BLaER1 treated with 17β-estradiol and CSF1 and Interleukin-3, amounts not matched to agents 10 nM and 100 nM (cell line): ENCODE results near the gene FKRP.

ENCODE experiments used
- H3K27ac ChIP-seq, 11 experiments: shearing (Covaris generic); formaldehyde crosslinking; 2 replicates each; pipeline ENCODE4 v1.8.1; 2022
- H3K27me3 ChIP-seq, 11 experiments: shearing (Covaris generic); formaldehyde crosslinking; 2 replicates each; pipeline ENCODE4 v1.8.1; 2022
- H3K36me3 ChIP-seq, 11 experiments: shearing (Covaris generic); formaldehyde crosslinking; 2 replicates each; pipeline ENCODE4 v1.8.1; 2022
- H3K4me1 ChIP-seq, 10 experiments: shearing (Covaris generic); formaldehyde crosslinking; 2 replicates each; pipeline ENCODE4 v1.8.1; 2022
- H3K4me2 ChIP-seq, 11 experiments: shearing (Covaris generic); formaldehyde crosslinking; 2 replicates each; pipeline ENCODE4 v1.8.1; 2022
- H3K4me3 ChIP-seq, 10 experiments: shearing (Covaris generic); formaldehyde crosslinking; 2 replicates each; pipeline ENCODE4 v1.8.1; 2022
- H3K9ac ChIP-seq, 11 experiments: shearing (Covaris generic); formaldehyde crosslinking; 2 replicates each; pipeline ENCODE4 v1.8.1; 2022
- H3K9me3 ChIP-seq, 11 experiments: shearing (Covaris generic); formaldehyde crosslinking; replicated peaks in 1 of 11; 2 replicates each; pipeline ENCODE4 v1.8.1; 2022
- H4K20me1 ChIP-seq, 11 experiments: shearing (Covaris generic); formaldehyde crosslinking; 2 replicates each; pipeline ENCODE4 v1.8.1; 2022
- Cebpa-rat ChIP-seq, 11 experiments: shearing (Covaris generic); IDR thresholded peaks; 2 replicates each; pipeline ENCODE4 v1.8.1; 2022

FKRP gene

GRCh38 chr19:46718157-46718933 is 27.5 kb upstream of the FKRP start:
- peak overlapping the region in 9 of 10 experiments; percentile 85 to 93 (median 91); a peak in 16 of 20 replicates for H3K4me3 ChIP-seq
- peaks cover 30 to 38% (median 35%) of the 10 kb centered on the region in 11 experiments; a peak in 21 of 22 replicates for H3K36me3 ChIP-seq
- peak overlapping the region; percentile 88 to 99 (median 97) for H3K4me2 ChIP-seq
- H3K9ac ChIP-seq: peak overlapping the region; percentile 82 to 93 (median 90); a peak in 19 of 22 replicates
- H3K4me1 ChIP-seq: peaks cover 76 to 82% (median 78%) of the 10 kb centered on the region in 10 experiments
- no peaks in the 10 kb centered on the region for H3K27me3 ChIP-seq
- peaks cover 17 to 69% (median 37%) of the 10 kb centered on the region in 11 experiments; a peak in 18 of 22 replicates for H4K20me1 ChIP-seq
- peak overlapping the region in 10 of 11 experiments; percentile 73 to 95 (median 88); a peak in 19 of 22 replicates for H3K27ac ChIP-seq
- H3K9me3 ChIP-seq: no peaks in the 10 kb centered on the region
- no peak for TF ChIP-seq Cebpa-rat (IDR thresholded peaks at IDR 0.05)

- no peaks in the 10 kb centered on the region for H3K9me3 ChIP-seq
- no peaks in the 10 kb centered on the region for H3K27me3 ChIP-seq
- peak overlapping the region; percentile 88 to 99 (median 97) for H3K4me2 ChIP-seq
- H3K36me3 ChIP-seq: peaks cover 37 to 45% (median 42%) of the 10 kb centered on the region in 11 experiments
- peak overlapping the region in 10 of 11 experiments; percentile 73 to 95 (median 88); a peak in 19 of 22 replicates for H3K27ac ChIP-seq
- H4K20me1 ChIP-seq: peaks cover 21 to 75% (median 44%) of the 10 kb centered on the region in 11 experiments; a peak in 18 of 22 replicates
- peaks cover 81 to 87% (median 83%) of the 10 kb centered on the region in 10 experiments for H3K4me1 ChIP-seq
- H3K4me3 ChIP-seq: peak overlapping the region in 8 of 10 experiments; percentile 42 to 93 (median 88); a peak in 14 of 20 replicates
- no peak for TF ChIP-seq Cebpa-rat (IDR thresholded peaks at IDR 0.05)
- peak overlapping the region; percentile 4 to 93 (median 89); a peak in 20 of 22 replicates for H3K9ac ChIP-seq
These were observed 26.8 kb upstream of the FKRP start for GRCh38 chr19:46718934-46719622.

- Histone ChIP-seq H3K9ac (peak overlapping the region; percentile 4 to 93 (median 87); a peak in 21 of 22 replicates), H3K4me2 (peak overlapping the region; percentile 88 to 99 (median 97)), H3K27ac (peak overlapping the region in 10 of 11 experiments; percentile 50 to 95 (median 88); a peak in 19 of 22 replicates), H3K4me3 (peak overlapping the region in 8 of 10 experiments; percentile 42 to 93 (median 88); a peak in 16 of 20 replicates), H3K36me3 (peaks cover 45 to 53% (median 50%) of the 10 kb centered on the region in 11 experiments), H3K4me1 (peaks cover 84 to 90% (median 87%) of the 10 kb centered on the region in 10 experiments), H3K9me3 (no peaks in the 10 kb centered on the region), H4K20me1 (peaks cover 29 to 81% (median 52%) of the 10 kb centered on the region in 11 experiments; a peak in 19 of 22 replicates), H3K27me3 (no peaks in the 10 kb centered on the region)
- TF ChIP-seq Cebpa-rat (IDR thresholded peaks at IDR 0.05): peak in 7 of 11 experiments; percentile 38 to 63 (median 50); a peak in 5 of 22 replicates
These were observed 26.0 kb upstream of the FKRP start for GRCh38 chr19:46719629-46720502.

- Histone ChIP-seq H3K27ac (peak overlapping the region in 10 of 11 experiments; percentile 50 to 95 (median 88); a peak in 18 of 22 replicates), H3K4me1 (peaks cover 78 to 89% (median 87%) of the 10 kb centered on the region in 10 experiments), H3K4me3 (peak overlapping the region in 8 of 10 experiments; percentile 42 to 93 (median 88); a peak in 15 of 20 replicates), H3K9me3 (no peaks in the 10 kb centered on the region), H3K9ac (peak overlapping the region in 10 of 11 experiments; percentile 61 to 93 (median 88); a peak in 20 of 22 replicates), H3K27me3 (no peaks in the 10 kb centered on the region), H3K4me2 (peak overlapping the region; percentile 88 to 99 (median 97)), H4K20me1 (peaks cover 30 to 85% (median 57%) of the 10 kb centered on the region in 11 experiments; a peak in 20 of 22 replicates), H3K36me3 (peaks cover 53 to 61% (median 58%) of the 10 kb centered on the region in 11 experiments)
- TF ChIP-seq Cebpa-rat (IDR thresholded peaks at IDR 0.05): no peak
These were observed 25.2 kb upstream of the FKRP start for GRCh38 chr19:46720503-46721239.

GRCh38 chr19:46721269-46722003 is 24.4 kb upstream of the FKRP start:
- Histone ChIP-seq H3K36me3 (peaks cover 61 to 69% (median 66%) of the 10 kb centered on the region in 11 experiments), H3K4me3 (peak overlapping the region in 7 of 10 experiments; percentile 1 to 93 (median 91); a peak in 12 of 20 replicates), H3K9ac (peak overlapping the region in 10 of 11 experiments; percentile 53 to 93 (median 88); a peak in 17 of 22 replicates), H3K4me1 (peaks cover 82 to 94% (median 93%) of the 10 kb centered on the region in 10 experiments), H3K4me2 (peak overlapping the region; percentile 88 to 99 (median 97)), H4K20me1 (peaks cover 36 to 86% (median 60%) of the 10 kb centered on the region in 11 experiments), H3K27ac (peak overlapping the region in 10 of 11 experiments; percentile 6 to 95 (median 88); a peak in 18 of 22 replicates), H3K9me3 (no peaks in the 10 kb centered on the region), H3K27me3 (no peaks in the 10 kb centered on the region)
- TF ChIP-seq Cebpa-rat (IDR thresholded peaks at IDR 0.05): no peak

GRCh38 chr19:46722004-46722380 is 23.9 kb upstream of the FKRP start:
- H3K4me3 ChIP-seq: peak overlapping the region in 8 of 10 experiments; percentile 10 to 93 (median 88); a peak in 13 of 20 replicates
- peaks cover 42 to 92% (median 66%) of the 10 kb centered on the region in 11 experiments for H4K20me1 ChIP-seq
- peaks cover 66 to 74% (median 71%) of the 10 kb centered on the region in 11 experiments for H3K36me3 ChIP-seq
- peak overlapping the region in 10 of 11 experiments; percentile 6 to 95 (median 88); a peak in 18 of 22 replicates for H3K27ac ChIP-seq
- no peaks in the 10 kb centered on the region for H3K9me3 ChIP-seq
- H3K9ac ChIP-seq: peak overlapping the region in 10 of 11 experiments; percentile 51 to 93 (median 88); a peak in 18 of 22 replicates
- peaks cover 88 to 99% (median 99%) of the 10 kb centered on the region in 10 experiments for H3K4me1 ChIP-seq
- TF ChIP-seq Cebpa-rat (IDR thresholded peaks at IDR 0.05): no peak
- H3K4me2 ChIP-seq: peak overlapping the region; percentile 88 to 99 (median 97)
- no peaks in the 10 kb centered on the region for H3K27me3 ChIP-seq
